HCT116 (cell line): ENCODE measurements around the gene CERS6. TPM values are rescaled to one million over a fixed set of nuclear protein-coding genes. Genes with fewer than 3 reads are reported as not detected.

Source experiments
- ATAC-seq: fragments of 200-7000 bp; cut with Tn5 transposase; 2 replicates; pipeline ENCODE4 v1.9.1; 2020; ENCODE audit warnings: mild to moderate bottlenecking, moderate library complexity
- BruUV-seq: library from RNA; stranded (reverse); fragments of 400-500 nt; replicated peaks from 2 replicates; lab custom pipeline; 2021; lab: Mats Ljungman, UMichigan
- CTCF ChIA-PET: fragments of 300-600 bp; sonication (Branson Sonifier 250); formaldehyde crosslinking; loops from one replicate; lab custom pipeline; 2021; ENCODE audit warnings: antibody characterized with exemption; lab: Charles Lee
- POLR2A ChIA-PET: fragments of 300-600, 350-600 bp; sonication (Branson Sonifier 250); formaldehyde crosslinking; loops from one replicate; lab custom pipeline; 2021; ENCODE audit warnings: antibody characterized with exemption; lab: Charles Lee
- RAD21 ChIA-PET, 2 experiments: fragments of 300-600 bp; sonication (Branson Sonifier 250); formaldehyde crosslinking; loops; one replicate each; lab custom pipeline; 2023; ENCODE audit warnings: low total read pairs in 2 of 2; ENCODE audit not compliant: uncharacterized antibody in 2 of 2, unreplicated experiment in 2 of 2, low non-redundant PET in 1 of 2; lab: Charles Lee
- DNase-seq: peaks from one replicate; pipeline ENCODE4 v3.0.0-alpha.2; 2010; ENCODE audit warnings: low read depth, low spot score
- H2AFZ ChIP-seq: fragments of 200-600 bp; shearing (Covaris generic), sonication (generic); 2 replicates; pipeline ENCODE4 v1.6.1; 2017; ENCODE audit warnings: low read depth, mixed run types, mixed read lengths, antibody characterized with exemption, low read length; ENCODE audit not compliant: poor library complexity, severe bottlenecking
- H3K27ac ChIP-seq: 2 replicates; pipeline ENCODE4 v1.5.1; 2012; ENCODE audit warnings: low read depth, low read length
- H3K27me3 ChIP-seq: fragments of 200-600 bp; sonication (generic); 2 replicates; pipeline ENCODE4 v1.6.1; 2016; ENCODE audit warnings: mixed run types, low read length, mixed read lengths; ENCODE audit not compliant: insufficient read depth
- H3K36me3 ChIP-seq, 2 experiments: fragments of 200-500 bp in 1 of 2; fragments of 200-600 bp in 1 of 2; sonication (Bioruptor generic) in 1 of 2; sonication (generic) in 1 of 2; 2 replicates each; pipeline versions ENCODE4 v1.5.1 to v1.6.1; 2014 to 2016; ENCODE audit warnings: low read length in 2 of 2, inconsistent platforms in 1 of 2, mixed read lengths in 1 of 2, mixed run types in 1 of 2; ENCODE audit not compliant: insufficient read depth in 2 of 2, control insufficient read depth in 1 of 2
- H3K4me1 ChIP-seq, 2 experiments: fragments of 200-600 bp in 1 of 2; sonication (generic) in 1 of 2; 2 replicates each; pipeline versions ENCODE4 v1.5.1 to v1.6.1; 2012 to 2017; ENCODE audit warnings: low read length in 2 of 2, inconsistent platforms in 1 of 2, mild to moderate bottlenecking in 1 of 2, mixed read lengths in 1 of 2, mixed run types in 1 of 2, moderate library complexity in 1 of 2; ENCODE audit not compliant: insufficient read depth in 2 of 2, control insufficient read depth in 1 of 2
- H3K4me2 ChIP-seq: fragments of 200-600 bp; sonication (generic); 2 replicates; pipeline ENCODE4 v1.6.1; 2017; ENCODE audit warnings: mixed run types, low read length, mixed read lengths
- H3K4me3 ChIP-seq, 2 experiments: fragments of 200-600 bp in 1 of 2; sonication (generic) in 1 of 2; replicated peaks in 1 of 2; 2 replicates each; pipeline ENCODE4 v1.5.1; 2011 to 2016; ENCODE audit warnings: low read length in 2 of 2, control low read depth in 1 of 2, low read depth in 1 of 2, mild to moderate bottlenecking in 1 of 2, mixed read lengths in 1 of 2, mixed run types in 1 of 2
- H3K79me2 ChIP-seq: fragments of 200-600 bp; sonication (generic); 2 replicates; pipeline ENCODE4 v1.6.1; 2017; ENCODE audit warnings: mild to moderate bottlenecking, mixed run types, low read length, moderate library complexity, mixed read lengths; ENCODE audit not compliant: insufficient read depth
- H3K9ac ChIP-seq: fragments of 200-600 bp; sonication (generic); 2 replicates; pipeline ENCODE4 v1.6.1; 2016; ENCODE audit warnings: low read length, mixed read lengths
- H3K9me2 ChIP-seq: fragments of 200-600 bp; sonication (generic), shearing (Covaris generic); 2 replicates; pipeline ENCODE4 v1.6.1; 2017; ENCODE audit warnings: mixed run types, mild to moderate bottlenecking, moderate library complexity; ENCODE audit not compliant: insufficient read depth
- H3K9me3 ChIP-seq, 2 experiments: fragments of 200-500 bp in 1 of 2; fragments of 200-600 bp in 1 of 2; sonication (Bioruptor generic) in 1 of 2; sonication (generic) in 1 of 2; 2 replicates each; pipeline ENCODE4 v1.6.1; 2014 to 2017; ENCODE audit warnings: low read length in 2 of 2, mixed read lengths in 2 of 2, inconsistent platforms in 1 of 2, low read depth in 1 of 2, mild to moderate bottlenecking in 1 of 2, mixed run types in 1 of 2, moderate library complexity in 1 of 2; ENCODE audit not compliant: control insufficient read depth in 1 of 2, insufficient read depth in 1 of 2
- H4K20me1 ChIP-seq: fragments of 200-600 bp; sonication (generic), shearing (Covaris generic); 2 replicates; pipeline ENCODE4 v1.6.1; 2017; ENCODE audit warnings: mixed run types, mild to moderate bottlenecking, moderate library complexity; ENCODE audit not compliant: insufficient read depth
- CBX3 ChIP-seq: IDR thresholded peaks from 2 replicates; pipeline ENCODE4 v1.6.1; 2012; ENCODE audit warnings: low read depth
- CTCF ChIP-seq, 3 experiments: fragments of 200-600 bp in 1 of 3; sonication (generic) in 1 of 3; IDR thresholded peaks in 2 of 3; conservative IDR thresholded peaks in 1 of 3; 2 replicates each; pipeline ENCODE4 v1.5.1; 2012 to 2017; ENCODE audit warnings: low read depth in 2 of 3, low read length in 2 of 3, antibody characterized with exemption in 1 of 3, borderline replicate concordance in 1 of 3, control low read depth in 1 of 3, mild to moderate bottlenecking in 1 of 3, mixed read lengths in 1 of 3, mixed run types in 1 of 3, moderate library complexity in 1 of 3; ENCODE audit not compliant: insufficient read depth in 1 of 3
- EGR1 ChIP-seq: IDR thresholded peaks from 2 replicates; pipeline ENCODE4 v1.6.1; 2012; ENCODE audit warnings: low read depth
- ELF1 ChIP-seq: IDR thresholded peaks from 2 replicates; pipeline ENCODE4 v1.6.1; 2012; ENCODE audit warnings: low read depth, borderline replicate concordance
- EZH2 ChIP-seq: fragments of 200-600 bp; sonication (generic); IDR thresholded peaks from 2 replicates; pipeline ENCODE4 v1.6.1; 2017; ENCODE audit warnings: antibody characterized with exemption, mixed run types
- EZH2phosphoT487 ChIP-seq: fragments of 200-600 bp; IDR thresholded peaks from 2 replicates; pipeline ENCODE4 v1.6.1; 2018; ENCODE audit warnings: antibody characterized with exemption, borderline replicate concordance
- FOSL1 ChIP-seq: IDR thresholded peaks from 2 replicates; pipeline ENCODE4 v1.6.1; 2012; ENCODE audit warnings: low read depth
- JUND ChIP-seq: IDR thresholded peaks from 2 replicates; pipeline ENCODE4 v1.6.1; 2012
- MAX ChIP-seq: IDR thresholded peaks from 2 replicates; pipeline ENCODE4 v1.6.1; 2012
- POLR2A ChIP-seq: IDR thresholded peaks from 2 replicates; pipeline ENCODE4 v1.7.0; 2011; ENCODE audit warnings: borderline replicate concordance; ENCODE audit not compliant: insufficient read depth, insufficient read length; ENCODE audit errors: extremely low read depth
- POLR2AphosphoS5 ChIP-seq: IDR thresholded peaks from 2 replicates; pipeline ENCODE4 v1.6.1; 2011; ENCODE audit warnings: mild to moderate bottlenecking, low read depth, low read length, moderate library complexity
- REST ChIP-seq: IDR thresholded peaks from 2 replicates; pipeline ENCODE4 v1.6.1; 2012; ENCODE audit warnings: low read depth
- SIN3A ChIP-seq: IDR thresholded peaks from 2 replicates; pipeline ENCODE4 v1.6.1; 2012; ENCODE audit warnings: low read depth
- SP1 ChIP-seq: IDR thresholded peaks from 2 replicates; pipeline ENCODE4 v1.6.1; 2012; ENCODE audit warnings: low read depth
- SRF ChIP-seq: IDR thresholded peaks from 2 replicates; pipeline ENCODE4 v1.6.1; 2012; ENCODE audit warnings: low read depth
- ZBTB33 ChIP-seq: IDR thresholded peaks from 2 replicates; pipeline ENCODE4 v1.6.1; 2011; ENCODE audit warnings: mild to moderate bottlenecking, low read length, moderate library complexity; ENCODE audit not compliant: insufficient replicate concordance; ENCODE audit errors: extremely low read depth
- ZFX ChIP-seq: fragments of 450-650 bp; IDR thresholded peaks from 2 replicates; pipeline ENCODE4 v1.6.1; 2017
- ZNF274 ChIP-seq: fragments of 200-500 bp; sonication (Bioruptor generic); IDR thresholded peaks from 2 replicates; pipeline ENCODE4 v1.6.1; 2014; ENCODE audit warnings: mild to moderate bottlenecking, low read depth, low read length, inconsistent platforms
- intact Hi-C: fragments of 100-400 bp; cut with micrococcal nuclease; formaldehyde crosslinking; loops from 2 replicates; pipeline ENCODE4 v1.10.0; 2022
- total RNA-seq: library from RNA; stranded (reverse); gene quantifications from one replicate; pipeline ENCODE4 v1.2.1, GENCODE V29; 2021; ENCODE audit not compliant: unreplicated experiment

Gene CERS6
- total RNA-seq, 1 experiment from 2014 or later = 37.0 TPM

GRCh38 chr2:168515502-168515901, 59.4 kb downstream of the CERS6 start (continued):
- TF ChIP-seq SRF (no peak), ZNF274 (no peak), ZFX (no peak), FOSL1 (no peak), MAX (no peak), POLR2AphosphoS5 (no peak), SIN3A (no peak), EZH2 (no peak), EZH2phosphoT487 (no peak), CBX3 (no peak), POLR2A (no peak), CTCF (IDR thresholded peaks at IDR 0.05 in 2 of 3, conservative IDR thresholded peaks at IDR 0.05 in 1 of 3; ENCODE audit: borderline replicate concordance in 1 of 3, insufficient read depth in 1 of 3, low read depth in 2 of 3, low read length in 2 of 3) (no peak), ELF1 (no peak)

- H3K4me2 ChIP-seq = no peak overlapping the region
- ATAC-seq = no peak
- H3K36me3 ChIP-seq = no peaks in the 10 kb centered on the region
- peaks cover 10% of the 10 kb centered on the region; the same call in 1 of the 2 replicates for H4K20me1 ChIP-seq
- no peak for DNase-seq
- ChIA-PET RAD21 (no interaction called here), CTCF (no interaction called here), POLR2A (no interaction called here)
- intact Hi-C loops = no loop called here
- H3K9me2 ChIP-seq = no peaks in the 10 kb centered on the region
- no peak for TF ChIP-seq ZBTB33
- TF ChIP-seq SIN3A = no peak
- TF ChIP-seq JUND = no peak
- TF ChIP-seq ELF1 = no peak
- TF ChIP-seq CBX3 = no peak
- no peak for TF ChIP-seq ZNF274
- no peak for TF ChIP-seq MAX
- TF ChIP-seq SP1 = no peak
- TF ChIP-seq REST = no peak
- TF ChIP-seq EGR1 = no peak
- no peak overlapping the region for H3K27ac ChIP-seq
- H3K79me2 ChIP-seq = peaks cover 82% of the 10 kb centered on the region
- no TSS peak for BruUV-seq
- H3K4me1 ChIP-seq = peaks cover 0 to 6% of the 10 kb centered on the region in 2 experiments; a peak in 1 of 4 replicates
- no peak overlapping the region for H3K9ac ChIP-seq
- H3K9me3 ChIP-seq = no peaks in the 10 kb centered on the region
- H3K27me3 ChIP-seq = no peaks in the 10 kb centered on the region
- no peak overlapping the region for H2AFZ ChIP-seq
- no peak overlapping the region for H3K4me3 ChIP-seq
Measured at GRCh38 chr2:168517816-168518215, 61.7 kb downstream of the CERS6 start.
